Gastroesophageal sphincter (tissue), 4 donors: ENCODE data around the gene PTPRU. TPM values are rescaled to one million over a fixed set of nuclear protein-coding genes. Genes with fewer than 3 reads are reported as not detected.

ENCODE experiments used
- ATAC-seq: fragments of 150-250 bp; one replicate; pipeline ENCODE4 v1.9.1; 2016; ENCODE audit warnings: mild to moderate bottlenecking, moderate library complexity
- H3K27ac ChIP-seq, 4 donors: fragments of 200-600 bp; sonication (generic) in 3 of 4; 1 replicate in 3 of 4; 2 replicates in 1 of 4; pipeline ENCODE4 v1.5.1; 2016 to 2019
- H3K27me3 ChIP-seq: fragments of 200-600 bp; sonication (generic); one replicate; pipeline ENCODE4 v1.5.1; 2019
- H3K36me3 ChIP-seq, 2 donors: fragments of 200-600 bp; sonication (generic); one replicate each; pipeline ENCODE4 v1.5.1; 2019; ENCODE audit warnings: control low read depth in 1 of 2
- H3K4me1 ChIP-seq, 3 donors: fragments of 200-600 bp; sonication (generic); 1 replicate in 2 of 3; 2 replicates in 1 of 3; pipeline ENCODE4 v1.5.1; 2016 to 2019; ENCODE audit warnings: control low read depth in 2 of 3
- H3K4me3 ChIP-seq, 2 donors: fragments of 200-600 bp; sonication (generic); one replicate each; pipeline ENCODE4 v1.5.1; 2019; ENCODE audit warnings: mild to moderate bottlenecking in 1 of 2, moderate library complexity in 1 of 2
- H3K9me3 ChIP-seq, 3 donors: fragments of 200-600 bp; sonication (generic); one replicate each; pipeline ENCODE4 v1.5.1; 2017 to 2019; ENCODE audit warnings: control low read depth in 2 of 3
- CTCF ChIP-seq, 4 experiments: fragments of 200-600 bp in 2 of 4; fragments of 450-650 bp in 2 of 4; sonication (generic) in 1 of 4; IDR thresholded peaks; one replicate each; pipeline ENCODE4 v1.5.1; 2017 to 2019; ENCODE audit warnings: antibody characterized with exemption in 4 of 4, mild to moderate bottlenecking in 2 of 4, moderate library complexity in 2 of 4
- EP300 ChIP-seq: sonication (generic); formaldehyde crosslinking; IDR thresholded peaks from one replicate; pipeline ENCODE4 v1.6.1; 2017; ENCODE audit warnings: antibody characterized with exemption, mild to moderate bottlenecking
- POLR2A ChIP-seq, 2 donors: fragments of 450-650 bp; IDR thresholded peaks; one replicate each; pipeline ENCODE4 v1.6.1; 2017; ENCODE audit warnings: antibody characterized with exemption in 2 of 2, mild to moderate bottlenecking in 2 of 2, moderate library complexity in 1 of 2
- POLR2AphosphoS5 ChIP-seq: sonication (generic); formaldehyde crosslinking; IDR thresholded peaks from one replicate; pipeline ENCODE4 v1.6.1; 2017; ENCODE audit warnings: antibody characterized with exemption
- WGBS, 2 donors: methylation state at CpG; one replicate each; pipeline ENCODE4 v1.1.5; 2018; ENCODE audit warnings: low coverage in 1 of 2; 5-methylcytosine and 5-hydroxymethylcytosine counted together
- total RNA-seq, 4 donors: library from RNA; depleted of rRNA; stranded (reverse); fragments of >200 nt; gene quantifications; one replicate each; pipeline ENCODE4 v1.1.0, GENCODE V29; 2016

Gene PTPRU
- total RNA-seq, 4 donors from 2014 or later, result 11.1 to 30.5 (median 23.7) TPM

DNA sequence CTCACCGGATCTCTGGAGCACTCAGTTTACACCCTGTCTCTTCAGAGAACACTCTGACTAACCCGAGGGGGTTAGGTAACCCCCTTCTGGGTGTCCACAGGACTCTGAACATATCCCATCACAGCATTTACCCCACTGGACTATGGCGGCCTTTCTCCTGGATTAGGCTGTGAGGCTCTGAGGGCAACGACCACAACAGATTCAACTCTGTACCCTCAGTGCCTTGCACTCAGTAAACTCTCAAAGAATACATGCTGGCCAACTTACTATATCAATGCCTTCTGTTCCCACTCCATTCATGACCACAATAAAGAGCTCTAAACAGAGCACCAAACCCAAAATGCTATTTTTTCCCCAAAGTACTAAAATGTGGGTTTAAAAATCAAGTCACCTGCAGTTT is 11.0 kb upstream of the PTPRU start:
- no peak for ATAC-seq
- WGBS, 2 donors, result 87 to 92% methylated on average over 2 to 3 of the region's 4 CpGs

GRCh38 chr1:29227511-29227910 is 8.8 kb upstream of the PTPRU start:
- WGBS, 2 donors, result 85 to 97% methylated on average over 4 to 5 of the region's 5 CpGs
- H3K27ac ChIP-seq, result no peak overlapping the region
- no peak overlapping the region for H3K4me3 ChIP-seq
- H3K27me3 ChIP-seq, result no peaks in the 10 kb centered on the region
- peaks cover 0 to 26% of the 10 kb centered on the region in 2 donors for H3K36me3 ChIP-seq
- TF ChIP-seq CTCF (IDR thresholded peaks at IDR 0.05), result no peak
- TF ChIP-seq POLR2A (IDR thresholded peaks at IDR 0.05), result no peak
- no peak for TF ChIP-seq POLR2AphosphoS5
- no peak for TF ChIP-seq EP300
- no peak for ATAC-seq
- H3K9me3 ChIP-seq, result no peaks in the 10 kb centered on the region
- H3K4me1 ChIP-seq, result peaks cover 0 to 20% (median 8%) of the 10 kb centered on the region in 3 donors

More for the DNA sequence above, 11.0 kb upstream of the PTPRU start:
- H3K36me3 ChIP-seq, result peaks cover 0 to 47% of the 10 kb centered on the region in 2 donors
- no peak overlapping the region for H3K4me3 ChIP-seq
- no peak for TF ChIP-seq POLR2AphosphoS5
- no peak for TF ChIP-seq CTCF (IDR thresholded peaks at IDR 0.05)
- no peak for TF ChIP-seq EP300
- no peak for TF ChIP-seq POLR2A (IDR thresholded peaks at IDR 0.05)
- no peak overlapping the region for H3K27ac ChIP-seq
- peaks cover 0 to 12% (median 8%) of the 10 kb centered on the region in 3 donors for H3K4me1 ChIP-seq
- H3K9me3 ChIP-seq, result no peaks in the 10 kb centered on the region
- no peaks in the 10 kb centered on the region for H3K27me3 ChIP-seq

DNA sequence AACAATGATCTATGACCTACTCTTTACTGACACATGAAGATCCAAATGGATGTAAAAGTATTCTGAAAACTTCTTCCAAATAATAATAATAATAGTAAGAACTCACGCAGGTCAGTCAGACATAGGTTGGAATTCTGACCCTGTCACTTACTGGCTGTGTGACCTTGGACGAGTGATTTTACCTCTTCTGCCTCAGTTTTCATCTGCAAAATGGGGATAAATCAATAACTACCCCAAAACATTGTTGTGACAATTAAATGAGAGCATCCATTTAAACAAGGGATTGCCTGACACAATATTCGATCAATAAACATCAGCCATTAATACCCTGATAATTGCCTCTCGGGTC is 6.1 kb upstream of the PTPRU start:
- Histone ChIP-seq H3K27ac (peak overlapping the region; percentile 3 to 82 (median 80)), H3K4me3 (peak overlapping the region; percentile 59 to 82), H3K36me3 (no peaks in the 10 kb centered on the region), H3K9me3 (no peaks in the 10 kb centered on the region), H3K27me3 (peaks cover 22% of the 10 kb centered on the region), H3K4me1 (peaks cover 0 to 20% (median 8%) of the 10 kb centered on the region in 3 donors)
- no peak for ATAC-seq
- no peak for TF ChIP-seq CTCF (IDR thresholded peaks at IDR 0.05)
- TF ChIP-seq POLR2AphosphoS5, result no peak
- TF ChIP-seq POLR2A (IDR thresholded peaks at IDR 0.05), result no peak
- no peak for TF ChIP-seq EP300
- WGBS, 2 donors, result 16 to 24% methylated on average over 4 of the region's 4 CpGs

- peak; percentile 65 to 66 for TF ChIP-seq POLR2A (IDR thresholded peaks at IDR 0.05)
- TF ChIP-seq EP300, result no peak
- TF ChIP-seq POLR2AphosphoS5, result peak; percentile 81
- TF ChIP-seq CTCF (IDR thresholded peaks at IDR 0.05), result peak in 2 of 4 experiments; percentile 32 to 55
- H3K27ac ChIP-seq, result peak within 1 kb of the TSS; percentile 3 to 82 (median 80)
- H3K4me3 ChIP-seq, result peak within 1 kb of the TSS; percentile 59 to 82
- ATAC-seq, result peak; percentile 97
- H3K4me1 ChIP-seq, result peaks cover 0 to 21% (median 8%) of the 10 kb centered on the region in 3 donors
- peaks cover 23% of the 10 kb centered on the region for H3K27me3 ChIP-seq
- H3K9me3 ChIP-seq, result no peaks in the 10 kb centered on the region
- H3K36me3 ChIP-seq, result no peaks in the 10 kb centered on the region
- WGBS, 2 donors, result 6 to 7% methylated on average over 11 of the region's 52 CpGs
Observed at GRCh38 chr1:29230553-29231378, 5.6 kb upstream of the PTPRU start, which contains the start of gene MECR. Gene MECR (minus strand): TSS chr1:29230934. CDS start chr1:29230906, 28 bp downstream.

DNA sequence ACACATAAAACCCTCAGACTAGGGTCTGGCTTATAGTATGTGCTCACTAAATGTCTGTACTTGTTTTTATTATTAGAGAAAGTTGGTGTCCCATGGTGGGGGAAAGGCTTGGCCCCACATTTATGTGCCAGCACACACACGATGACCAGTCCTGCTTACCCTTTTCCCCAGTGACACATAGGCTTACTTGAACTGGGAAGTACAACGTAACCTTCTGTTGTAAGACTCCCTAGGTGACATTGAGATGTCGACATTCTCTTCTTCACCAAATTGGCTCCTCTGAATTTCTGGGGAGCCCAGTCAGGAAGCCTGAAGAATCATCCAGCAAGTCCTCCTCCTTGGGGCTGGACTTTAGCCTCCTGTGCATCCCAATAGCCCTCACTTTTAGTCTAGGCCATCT is 3.9 kb upstream of the PTPRU start:
- WGBS, 2 donors, result 81 to 87% methylated on average over 3 of the region's 3 CpGs
- TF ChIP-seq POLR2A (IDR thresholded peaks at IDR 0.05) (no peak), CTCF (IDR thresholded peaks at IDR 0.05) (no peak), EP300 (no peak), POLR2AphosphoS5 (no peak)
- no peaks in the 10 kb centered on the region for H3K9me3 ChIP-seq

More for the DNA sequence above, 3.9 kb upstream of the PTPRU start:
- Histone ChIP-seq H3K4me1 (peaks cover 0 to 36% (median 17%) of the 10 kb centered on the region in 3 donors), H3K27ac (no peak overlapping the region), H3K4me3 (no peak overlapping the region), H3K27me3 (peaks cover 33% of the 10 kb centered on the region), H3K36me3 (no peaks in the 10 kb centered on the region)
- ATAC-seq, result no peak
